GM23338 (cell line): ENCODE measurements around the gene ULK2.

ENCODE experiments used
- EZH2 ChIP-seq: fragments of 200-600 bp; sonication (generic); IDR thresholded peaks from one replicate; pipeline ENCODE4 v1.8.0; 2017; ENCODE audit warnings: antibody characterized with exemption, mild to moderate bottlenecking, low read depth; ENCODE audit not compliant: unreplicated experiment
- STAT1 ChIP-seq: IDR thresholded peaks from one replicate; pipeline ENCODE4 v1.6.1; 2016; ENCODE audit warnings: antibody characterized with exemption; ENCODE audit not compliant: unreplicated experiment
- TF ChIP-seq, protein P1 (sequence below), 2 experiments: fragments of 200-600 bp in 1 of 2; sonication (generic) in 1 of 2; conservative IDR thresholded peaks; 2 replicates each; pipeline versions ENCODE4 v1.5.1 to v1.6.1; 2016 to 2017; ENCODE audit warnings: antibody characterized with exemption in 2 of 2, low read depth in 2 of 2, mild to moderate bottlenecking in 2 of 2, moderate library complexity in 1 of 2
- TF ChIP-seq, protein P2 (sequence below): IDR thresholded peaks from one replicate; pipeline ENCODE4 v1.6.1; 2018; ENCODE audit warnings: antibody characterized with exemption; ENCODE audit not compliant: unreplicated experiment

DNA sequence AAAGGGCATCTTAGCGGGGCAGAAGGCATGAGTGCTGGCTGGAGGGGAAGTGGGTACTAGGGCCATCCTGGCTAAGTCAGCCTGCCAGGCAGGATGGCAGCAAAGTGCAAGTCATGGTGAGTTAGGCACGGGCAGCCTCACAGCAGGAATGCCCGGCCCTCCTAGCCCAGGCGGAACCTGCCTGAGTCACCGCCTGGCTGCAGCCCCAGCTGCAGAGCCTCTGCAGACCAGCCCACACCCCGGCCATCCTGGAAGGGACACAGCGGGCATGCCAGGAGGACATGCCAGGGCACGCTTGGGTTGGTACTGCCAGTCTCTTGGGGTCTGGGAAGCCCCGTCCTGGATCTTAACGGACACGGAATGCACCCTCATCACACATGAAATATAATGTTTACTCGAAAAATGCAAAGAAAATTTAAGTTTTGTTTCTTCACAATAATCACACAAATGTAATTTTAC, 114.7 kb downstream of the ULK2 start:
- TF ChIP-seq, protein P1, sequence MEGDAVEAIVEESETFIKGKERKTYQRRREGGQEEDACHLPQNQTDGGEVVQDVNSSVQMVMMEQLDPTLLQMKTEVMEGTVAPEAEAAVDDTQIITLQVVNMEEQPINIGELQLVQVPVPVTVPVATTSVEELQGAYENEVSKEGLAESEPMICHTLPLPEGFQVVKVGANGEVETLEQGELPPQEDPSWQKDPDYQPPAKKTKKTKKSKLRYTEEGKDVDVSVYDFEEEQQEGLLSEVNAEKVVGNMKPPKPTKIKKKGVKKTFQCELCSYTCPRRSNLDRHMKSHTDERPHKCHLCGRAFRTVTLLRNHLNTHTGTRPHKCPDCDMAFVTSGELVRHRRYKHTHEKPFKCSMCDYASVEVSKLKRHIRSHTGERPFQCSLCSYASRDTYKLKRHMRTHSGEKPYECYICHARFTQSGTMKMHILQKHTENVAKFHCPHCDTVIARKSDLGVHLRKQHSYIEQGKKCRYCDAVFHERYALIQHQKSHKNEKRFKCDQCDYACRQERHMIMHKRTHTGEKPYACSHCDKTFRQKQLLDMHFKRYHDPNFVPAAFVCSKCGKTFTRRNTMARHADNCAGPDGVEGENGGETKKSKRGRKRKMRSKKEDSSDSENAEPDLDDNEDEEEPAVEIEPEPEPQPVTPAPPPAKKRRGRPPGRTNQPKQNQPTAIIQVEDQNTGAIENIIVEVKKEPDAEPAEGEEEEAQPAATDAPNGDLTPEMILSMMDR (conservative IDR thresholded peaks at IDR 0.05; ENCODE audit: low read depth in 2 of 2), result no peak
- TF ChIP-seq, protein P2, sequence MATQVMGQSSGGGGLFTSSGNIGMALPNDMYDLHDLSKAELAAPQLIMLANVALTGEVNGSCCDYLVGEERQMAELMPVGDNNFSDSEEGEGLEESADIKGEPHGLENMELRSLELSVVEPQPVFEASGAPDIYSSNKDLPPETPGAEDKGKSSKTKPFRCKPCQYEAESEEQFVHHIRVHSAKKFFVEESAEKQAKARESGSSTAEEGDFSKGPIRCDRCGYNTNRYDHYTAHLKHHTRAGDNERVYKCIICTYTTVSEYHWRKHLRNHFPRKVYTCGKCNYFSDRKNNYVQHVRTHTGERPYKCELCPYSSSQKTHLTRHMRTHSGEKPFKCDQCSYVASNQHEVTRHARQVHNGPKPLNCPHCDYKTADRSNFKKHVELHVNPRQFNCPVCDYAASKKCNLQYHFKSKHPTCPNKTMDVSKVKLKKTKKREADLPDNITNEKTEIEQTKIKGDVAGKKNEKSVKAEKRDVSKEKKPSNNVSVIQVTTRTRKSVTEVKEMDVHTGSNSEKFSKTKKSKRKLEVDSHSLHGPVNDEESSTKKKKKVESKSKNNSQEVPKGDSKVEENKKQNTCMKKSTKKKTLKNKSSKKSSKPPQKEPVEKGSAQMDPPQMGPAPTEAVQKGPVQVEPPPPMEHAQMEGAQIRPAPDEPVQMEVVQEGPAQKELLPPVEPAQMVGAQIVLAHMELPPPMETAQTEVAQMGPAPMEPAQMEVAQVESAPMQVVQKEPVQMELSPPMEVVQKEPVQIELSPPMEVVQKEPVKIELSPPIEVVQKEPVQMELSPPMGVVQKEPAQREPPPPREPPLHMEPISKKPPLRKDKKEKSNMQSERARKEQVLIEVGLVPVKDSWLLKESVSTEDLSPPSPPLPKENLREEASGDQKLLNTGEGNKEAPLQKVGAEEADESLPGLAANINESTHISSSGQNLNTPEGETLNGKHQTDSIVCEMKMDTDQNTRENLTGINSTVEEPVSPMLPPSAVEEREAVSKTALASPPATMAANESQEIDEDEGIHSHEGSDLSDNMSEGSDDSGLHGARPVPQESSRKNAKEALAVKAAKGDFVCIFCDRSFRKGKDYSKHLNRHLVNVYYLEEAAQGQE, result no peak
- no peak for TF ChIP-seq STAT1
- TF ChIP-seq EZH2, result no peak
